OCI-LY3 (cell line): Measurements from ENCODE around the gene CCDC70.

Experiments used
- H2AFZ ChIP-seq: fragments of 200-600, 300-600 bp; shearing (Covaris generic); 2 replicates; pipeline ENCODE4 v1.6.0; 2014; ENCODE audit warnings: antibody characterized with exemption, low read depth, low read length
- H3K27ac ChIP-seq: fragments of 200-600, 300-600 bp; sonication (generic); 2 replicates; pipeline ENCODE4 v1.5.1; 2014; ENCODE audit warnings: mild to moderate bottlenecking, low read length, moderate library complexity, mixed read lengths
- H3K27me3 ChIP-seq: fragments of 200-600, 300-600 bp; sonication (generic); 2 replicates; pipeline ENCODE4 v1.6.1; 2014; ENCODE audit warnings: low read depth, low read length, mixed read lengths
- H3K36me3 ChIP-seq: fragments of 200-600, 300-600 bp; sonication (generic); replicated peaks from 2 replicates; pipeline ENCODE3; 2014; ENCODE audit warnings: low read depth, low read length, mixed read lengths
- H3K4me1 ChIP-seq: fragments of 300-600, 200-600 bp; sonication (generic); 2 replicates; pipeline ENCODE4 v1.6.1; 2014; ENCODE audit warnings: low read length, mixed read lengths
- H3K4me2 ChIP-seq: fragments of 200-600, 300-600 bp; sonication (generic); 2 replicates; pipeline ENCODE4 v1.6.1; 2014; ENCODE audit warnings: low read length, mixed read lengths
- H3K4me3 ChIP-seq: fragments of 300-600, 200-600 bp; sonication (generic); 2 replicates; pipeline ENCODE4 v1.5.1; 2014; ENCODE audit warnings: antibody characterized with exemption, mild to moderate bottlenecking, low read length, moderate library complexity
- H3K79me2 ChIP-seq: fragments of 300-600, 200-600 bp; shearing (Covaris generic); 2 replicates; pipeline ENCODE4 v1.6.1; 2014; ENCODE audit warnings: mild to moderate bottlenecking, low read length, mixed read lengths
- H3K9ac ChIP-seq: fragments of 300-600, 200-600 bp; shearing (Covaris generic); 2 replicates; pipeline ENCODE4 v1.6.0; 2014; ENCODE audit warnings: mild to moderate bottlenecking, low read length, moderate library complexity
- H3K9me3 ChIP-seq: fragments of 200-600, 300-600 bp; shearing (Covaris generic); 2 replicates; pipeline ENCODE4 v1.6.1; 2014; ENCODE audit warnings: low read length, mixed read lengths; ENCODE audit not compliant: insufficient read depth
- H4K20me1 ChIP-seq: fragments of 200-600, 300-600 bp; sonication (generic); 2 replicates; pipeline ENCODE4 v1.6.1; 2016; ENCODE audit warnings: low read length, mixed read lengths; ENCODE audit not compliant: insufficient read depth
- CTCF ChIP-seq: fragments of 200-600, 300-600 bp; sonication (generic); IDR thresholded peaks from 2 replicates; pipeline ENCODE4 v1.5.1; 2014; ENCODE audit warnings: antibody characterized with exemption, low read length, low read depth
- EZH2phosphoT487 ChIP-seq: fragments of 200-600 bp; shearing (Covaris generic); IDR thresholded peaks from 2 replicates; pipeline ENCODE4 v1.6.1; 2018; ENCODE audit warnings: antibody characterized with exemption, mixed run types, low read depth

Gene CCDC70

GRCh38 chr13:51865838-51866237, 4.1 kb downstream of the CCDC70 start:
- no peaks in the 10 kb centered on the region for H4K20me1 ChIP-seq
- TF ChIP-seq EZH2phosphoT487: no peak
- H3K4me2 ChIP-seq: no peak overlapping the region

GRCh38 chr13:51867062-51867461, 5.3 kb downstream of the CCDC70 start:
- Histone ChIP-seq H2AFZ (no peak overlapping the region), H4K20me1 (no peaks in the 10 kb centered on the region), H3K4me1 (no peaks in the 10 kb centered on the region), H3K9me3 (no peaks in the 10 kb centered on the region), H3K27ac (no peak overlapping the region), H3K79me2 (no peaks in the 10 kb centered on the region), H3K4me3 (no peak overlapping the region), H3K9ac (no peak overlapping the region), H3K36me3 (no peaks in the 10 kb centered on the region), H3K27me3 (peaks cover 15% of the 10 kb centered on the region), H3K4me2 (no peak overlapping the region)
- TF ChIP-seq CTCF: no peak
- no peak for TF ChIP-seq EZH2phosphoT487

More at GRCh38 chr13:51865838-51866237, 4.1 kb downstream of the CCDC70 start:
- no peaks in the 10 kb centered on the region for H3K9me3 ChIP-seq
- no peaks in the 10 kb centered on the region for H3K36me3 ChIP-seq
- peaks cover 15% of the 10 kb centered on the region for H3K27me3 ChIP-seq
- no peak overlapping the region for H3K27ac ChIP-seq
- H3K9ac ChIP-seq: no peak overlapping the region
- H3K4me1 ChIP-seq: no peaks in the 10 kb centered on the region
- no peak overlapping the region for H2AFZ ChIP-seq
- H3K79me2 ChIP-seq: no peaks in the 10 kb centered on the region
- no peak overlapping the region for H3K4me3 ChIP-seq

- no peaks in the 10 kb centered on the region for H3K9me3 ChIP-seq
- no peak overlapping the region for H3K4me3 ChIP-seq
- no peak for TF ChIP-seq CTCF
- no peak for TF ChIP-seq EZH2phosphoT487
- no peaks in the 10 kb centered on the region for H3K36me3 ChIP-seq
- no peak overlapping the region for H3K4me2 ChIP-seq
- H3K4me1 ChIP-seq: no peaks in the 10 kb centered on the region
- H4K20me1 ChIP-seq: no peaks in the 10 kb centered on the region
- no peak overlapping the region for H3K27ac ChIP-seq
- no peak overlapping the region for H3K9ac ChIP-seq
- H3K27me3 ChIP-seq: peaks cover 15% of the 10 kb centered on the region
- H2AFZ ChIP-seq: no peak overlapping the region
- H3K79me2 ChIP-seq: no peaks in the 10 kb centered on the region
Measured at GRCh38 chr13:51869916-51870315, 8.1 kb downstream of the CCDC70 start.

GRCh38 chr13:51870616-51871015, 8.8 kb downstream of the CCDC70 start:
- Histone ChIP-seq H3K27me3 (peaks cover 15% of the 10 kb centered on the region), H3K4me3 (no peak overlapping the region), H3K79me2 (no peaks in the 10 kb centered on the region), H3K9ac (no peak overlapping the region), H2AFZ (no peak overlapping the region), H3K36me3 (no peaks in the 10 kb centered on the region), H3K9me3 (no peaks in the 10 kb centered on the region), H4K20me1 (no peaks in the 10 kb centered on the region), H3K4me2 (no peak overlapping the region), H3K4me1 (no peaks in the 10 kb centered on the region), H3K27ac (no peak overlapping the region)
- TF ChIP-seq EZH2phosphoT487: no peak
- no peak for TF ChIP-seq CTCF

GRCh38 chr13:51873117-51873798, 11.5 kb downstream of the CCDC70 start:
- TF ChIP-seq CTCF: no peak
- no peak for TF ChIP-seq EZH2phosphoT487
- Histone ChIP-seq H3K4me1 (no peaks in the 10 kb centered on the region), H3K4me2 (no peak overlapping the region), H2AFZ (no peak overlapping the region), H3K27ac (no peak overlapping the region), H3K36me3 (no peaks in the 10 kb centered on the region), H3K9me3 (no peaks in the 10 kb centered on the region), H3K4me3 (no peak overlapping the region), H3K9ac (no peak overlapping the region), H3K27me3 (peaks cover 7% of the 10 kb centered on the region), H4K20me1 (no peaks in the 10 kb centered on the region), H3K79me2 (no peaks in the 10 kb centered on the region)
